Measurements from ENCODE around the gene CYSLTR1.

Gene CYSLTR1, protein sequence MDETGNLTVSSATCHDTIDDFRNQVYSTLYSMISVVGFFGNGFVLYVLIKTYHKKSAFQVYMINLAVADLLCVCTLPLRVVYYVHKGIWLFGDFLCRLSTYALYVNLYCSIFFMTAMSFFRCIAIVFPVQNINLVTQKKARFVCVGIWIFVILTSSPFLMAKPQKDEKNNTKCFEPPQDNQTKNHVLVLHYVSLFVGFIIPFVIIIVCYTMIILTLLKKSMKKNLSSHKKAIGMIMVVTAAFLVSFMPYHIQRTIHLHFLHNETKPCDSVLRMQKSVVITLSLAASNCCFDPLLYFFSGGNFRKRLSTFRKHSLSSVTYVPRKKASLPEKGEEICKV

DNA sequence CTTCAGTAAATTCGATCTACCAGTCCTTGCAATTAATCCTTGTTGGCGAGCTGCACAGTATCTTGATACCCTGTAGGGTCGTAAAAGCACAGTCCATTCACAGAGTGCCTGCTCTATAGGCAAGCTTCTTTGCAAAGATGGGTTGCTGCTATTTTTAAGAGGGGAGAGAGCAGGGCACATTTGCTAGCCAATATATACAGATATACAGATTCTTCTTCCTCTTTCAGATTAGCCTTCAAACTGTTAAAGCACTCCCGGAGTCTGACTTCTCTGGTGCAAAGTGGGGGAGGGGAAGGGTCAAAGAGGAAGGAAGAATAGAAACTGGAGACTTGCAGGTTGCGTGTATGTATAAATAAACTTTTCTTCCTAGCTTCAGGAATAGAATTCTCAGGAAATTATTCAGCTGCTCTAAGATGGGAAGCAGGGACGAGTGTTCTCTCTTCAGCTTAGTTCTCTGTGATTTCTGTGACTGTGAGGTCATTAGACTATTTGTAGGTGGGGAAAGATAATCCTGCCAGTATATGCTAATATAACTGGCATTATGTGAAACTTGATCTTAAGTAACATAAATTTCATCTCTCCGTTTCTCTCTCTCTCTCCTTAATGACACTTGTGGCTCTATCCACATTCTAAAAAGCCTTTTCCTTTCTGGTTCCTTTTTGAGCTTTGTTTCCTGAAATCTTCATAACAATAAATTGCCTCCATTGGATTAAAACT, at the start of gene CYSLTR1:
TSS of gene CYSLTR1 (minus strand) at position 242 of the 717 bp plus-strand sequence. CDS start 53,865 bp downstream, outside the sequence.
- TF ChIP-seq, protein P1, sequence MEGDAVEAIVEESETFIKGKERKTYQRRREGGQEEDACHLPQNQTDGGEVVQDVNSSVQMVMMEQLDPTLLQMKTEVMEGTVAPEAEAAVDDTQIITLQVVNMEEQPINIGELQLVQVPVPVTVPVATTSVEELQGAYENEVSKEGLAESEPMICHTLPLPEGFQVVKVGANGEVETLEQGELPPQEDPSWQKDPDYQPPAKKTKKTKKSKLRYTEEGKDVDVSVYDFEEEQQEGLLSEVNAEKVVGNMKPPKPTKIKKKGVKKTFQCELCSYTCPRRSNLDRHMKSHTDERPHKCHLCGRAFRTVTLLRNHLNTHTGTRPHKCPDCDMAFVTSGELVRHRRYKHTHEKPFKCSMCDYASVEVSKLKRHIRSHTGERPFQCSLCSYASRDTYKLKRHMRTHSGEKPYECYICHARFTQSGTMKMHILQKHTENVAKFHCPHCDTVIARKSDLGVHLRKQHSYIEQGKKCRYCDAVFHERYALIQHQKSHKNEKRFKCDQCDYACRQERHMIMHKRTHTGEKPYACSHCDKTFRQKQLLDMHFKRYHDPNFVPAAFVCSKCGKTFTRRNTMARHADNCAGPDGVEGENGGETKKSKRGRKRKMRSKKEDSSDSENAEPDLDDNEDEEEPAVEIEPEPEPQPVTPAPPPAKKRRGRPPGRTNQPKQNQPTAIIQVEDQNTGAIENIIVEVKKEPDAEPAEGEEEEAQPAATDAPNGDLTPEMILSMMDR (IDR thresholded peaks at IDR 0.05; ENCODE audit: insufficient read depth, low read length, missing control alignments), result no peak
- ChIA-PET CTCF (no interaction called here), POLR2A (no interaction called here)
- no peak for DNase-seq (ENCODE audit: low read depth, low spot score)
- H3K4me3 ChIP-seq (ENCODE audit: low read depth, low read length), result no peak within 1 kb of the TSS

DNA sequence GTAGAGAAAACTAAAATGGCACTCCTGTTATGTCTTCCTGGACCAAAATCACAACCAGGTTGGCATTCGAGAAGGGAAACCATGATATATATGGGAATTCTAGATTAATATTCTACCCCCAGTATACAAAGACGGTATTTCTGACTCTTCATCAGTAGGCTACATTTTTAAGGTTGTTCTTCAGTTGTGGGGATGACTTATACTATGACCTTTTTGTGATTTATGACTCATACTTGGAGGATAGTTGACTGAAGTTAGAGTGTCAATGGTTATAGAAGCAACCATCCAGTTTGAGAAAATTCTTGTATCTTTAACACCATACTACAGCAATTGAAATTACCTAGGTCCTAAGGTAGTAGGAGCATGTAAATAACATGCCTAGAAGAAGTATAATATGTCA, 49.8 kb upstream of the CYSLTR1 start:
- H3K4me3 ChIP-seq (ENCODE audit: low read depth, low read length), result no peak overlapping the region
- TF ChIP-seq, protein P1 (IDR thresholded peaks at IDR 0.05; ENCODE audit: insufficient read depth, low read length, missing control alignments), result no peak
- POLR2A ChIA-PET, result no interaction called here
- CTCF ChIA-PET, result no interaction called here
- DNase-seq (ENCODE audit: low read depth, low spot score), result no peak

DNA sequence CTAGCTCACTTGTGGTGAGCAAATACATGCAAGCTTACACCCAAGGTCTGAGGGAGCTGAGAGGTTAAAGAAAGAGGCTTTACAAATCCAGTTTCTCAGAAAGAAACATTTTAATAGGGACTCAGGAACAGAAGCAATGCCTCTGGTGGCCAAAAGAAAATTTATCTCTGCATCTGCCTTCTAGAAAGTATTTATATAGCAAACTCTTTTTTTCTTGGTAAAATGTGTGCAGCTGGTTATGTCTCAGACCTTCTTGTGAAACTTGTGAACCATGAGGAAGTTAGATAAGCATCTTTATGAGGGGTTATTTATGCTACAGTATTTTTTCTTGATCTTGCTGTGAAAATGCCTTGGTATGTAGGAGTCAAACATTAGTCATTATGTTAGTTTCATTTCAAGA, 48.5 kb upstream of the CYSLTR1 start:
- H3K4me3 ChIP-seq (ENCODE audit: low read depth, low read length), result no peak overlapping the region
- ChIA-PET CTCF (no interaction called here), POLR2A (no interaction called here)
- no peak for DNase-seq (ENCODE audit: low read depth, low spot score)
- TF ChIP-seq, protein P1 (IDR thresholded peaks at IDR 0.05; ENCODE audit: insufficient read depth, low read length, missing control alignments), result no peak

DNA sequence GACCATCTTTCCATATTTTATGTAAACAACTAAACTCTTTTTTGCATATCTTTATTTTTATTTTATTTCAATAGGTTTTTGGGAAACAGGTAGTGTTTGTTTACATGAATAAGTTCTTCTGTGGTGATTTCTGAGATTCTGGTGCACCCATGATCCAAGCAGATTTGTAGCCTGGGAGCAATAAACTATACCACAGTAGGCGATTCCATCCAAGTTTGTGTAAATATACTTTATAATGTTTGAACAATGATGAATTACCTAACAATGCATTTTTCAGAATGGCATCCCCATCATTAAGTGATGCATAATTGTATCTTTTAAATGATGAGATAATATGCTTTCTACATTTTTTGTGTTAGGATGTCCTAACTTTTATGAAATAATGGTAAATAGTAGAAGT, 39.2 kb upstream of the CYSLTR1 start:
- H3K4me3 ChIP-seq (ENCODE audit: low read depth, low read length), result no peak overlapping the region
- DNase-seq (ENCODE audit: low read depth, low spot score), result no peak
- CTCF ChIA-PET, result no interaction called here
- POLR2A ChIA-PET, result no interaction called here
- TF ChIP-seq, protein P1 (IDR thresholded peaks at IDR 0.05; ENCODE audit: insufficient read depth, low read length, missing control alignments), result no peak

DNA sequence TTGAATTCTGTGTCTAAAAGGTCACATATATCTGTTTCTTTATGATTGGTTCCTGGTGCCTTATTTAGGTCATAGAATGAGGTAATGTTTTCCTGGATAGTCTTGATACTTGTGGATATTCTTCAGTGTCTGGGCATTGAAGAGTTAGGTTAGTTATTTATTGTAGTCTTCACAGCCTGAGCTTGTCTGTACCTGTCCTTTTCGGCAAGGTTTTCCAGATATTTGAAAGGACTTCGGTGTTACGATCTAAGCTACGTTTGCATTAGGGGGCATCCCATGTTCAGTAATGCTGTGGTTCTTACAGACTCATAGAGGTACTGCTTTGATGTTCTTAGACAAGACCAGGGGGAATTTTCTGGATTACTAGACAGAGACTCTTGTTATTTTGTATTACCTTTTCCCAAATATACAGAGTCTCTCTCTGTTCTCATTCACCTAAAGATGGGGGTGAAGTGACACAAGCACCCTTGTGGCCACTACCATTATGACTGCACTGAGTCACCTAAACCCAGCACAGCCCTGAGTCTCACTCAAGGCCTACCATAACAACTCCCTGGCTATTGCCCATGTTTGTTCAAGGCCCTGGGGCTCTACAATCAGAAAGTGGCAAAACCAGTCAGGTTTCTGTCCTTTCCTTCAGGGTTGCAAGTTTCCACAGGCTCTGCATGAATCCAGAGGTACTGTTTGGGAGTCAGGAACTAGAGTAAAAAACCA, 30.1 kb upstream of the CYSLTR1 start:
- TF ChIP-seq, protein P1 (IDR thresholded peaks at IDR 0.05; ENCODE audit: insufficient read depth, low read length, missing control alignments), result no peak
- no peak for DNase-seq (ENCODE audit: low read depth, low spot score)
- CTCF ChIA-PET, result no interaction called here
- POLR2A ChIA-PET, result no interaction called here
- no peak overlapping the region for H3K4me3 ChIP-seq (ENCODE audit: low read depth, low read length)

DNA sequence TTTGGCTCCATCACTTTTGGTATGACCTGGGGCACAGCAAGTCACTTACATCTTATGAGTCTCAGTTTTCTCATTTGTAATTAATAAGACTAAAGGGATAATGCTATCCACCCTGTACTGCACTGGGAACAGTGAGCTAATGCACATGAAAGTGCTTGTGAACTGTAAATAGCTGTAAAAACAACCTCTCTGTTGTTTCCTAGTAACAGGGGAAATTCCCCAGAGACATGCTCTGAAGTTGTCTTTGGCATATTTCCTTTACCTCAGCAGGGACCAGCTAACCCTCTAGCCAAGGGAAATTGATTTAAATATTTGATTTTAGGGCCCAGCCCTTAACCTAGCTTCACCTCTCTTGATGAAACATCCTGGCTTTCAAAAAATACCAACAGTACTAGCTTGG, 6.1 kb upstream of the CYSLTR1 start:
- ChIA-PET CTCF (no interaction called here), POLR2A (no interaction called here)
- H3K4me3 ChIP-seq (ENCODE audit: low read depth, low read length), result no peak overlapping the region
- TF ChIP-seq, protein P1 (IDR thresholded peaks at IDR 0.05; ENCODE audit: insufficient read depth, low read length, missing control alignments), result no peak
- DNase-seq (ENCODE audit: low read depth, low spot score), result no peak
